Amygdala (tissue), 56 donors: ENCODE measurements around the gene PTRH1.
"Not testable (repeated sequence)": the region's sequence is repeated elsewhere in the genome, so short reads cannot be mapped to it uniquely, and the experiment has no call there.

Experiments
- DNase-seq, 56 donors: peaks; one replicate each; lab custom pipeline; 2025; lab: John Stamatoyannopoulos, UW

Gene PTRH1

GRCh38 chr9:127715470-127716337 is at the start of gene PTRH1, which contains the start of gene TTC16:
Gene PTRH1, minus strand, starts transcription at chr9:127715663. Its CDS starts 24 bp downstream, at chr9:127715639.
Gene TTC16, plus strand, starts transcription at chr9:127716079. Its CDS starts 67 bp downstream, at chr9:127716146.
- DNase-seq: peak; percentile 67 to 98 (median 93)

GRCh38 chr9:127763918-127764384 is 48.5 kb upstream of the PTRH1 start:
- peak in 2 of 56 donors; percentile 15 to 37 for DNase-seq

GRCh38 chr9:127762111-127762676 is 46.7 kb upstream of the PTRH1 start:
- DNase-seq: peak in 3 of 56 donors; percentile 6 to 28 (median 8)

- DNase-seq: no peak
Observed at GRCh38 chr9:127761491-127761956, 46.1 kb upstream of the PTRH1 start.

- no peak for DNase-seq
Observed at GRCh38 chr9:127761061-127761460, 45.6 kb upstream of the PTRH1 start.

GRCh38 chr9:127758843-127759242 is 43.4 kb upstream of the PTRH1 start:
- DNase-seq: no peak

GRCh38 chr9:127756776-127757175 is 41.3 kb upstream of the PTRH1 start:
- DNase-seq: not testable (repeated sequence)

GRCh38 chr9:127756233-127756632 is 40.8 kb upstream of the PTRH1 start:
- DNase-seq: no peak

- peak in 17 of 56 donors; percentile 5 to 43 (median 25) for DNase-seq
Observed at GRCh38 chr9:127755061-127756060, 39.9 kb upstream of the PTRH1 start.

GRCh38 chr9:127754099-127755060 is 38.9 kb upstream of the PTRH1 start:
- peak in 35 of 56 donors; percentile 16 to 73 (median 49) for DNase-seq

GRCh38 chr9:127753622-127754021 is 38.2 kb upstream of the PTRH1 start:
- no peak for DNase-seq

- no peak for DNase-seq
Observed at GRCh38 chr9:127753148-127753547, 37.7 kb upstream of the PTRH1 start.

- no peak for DNase-seq
Observed at GRCh38 chr9:127751269-127752054, 36.0 kb upstream of the PTRH1 start.

GRCh38 chr9:127749090-127749787 is 33.8 kb upstream of the PTRH1 start:
- DNase-seq: no peak

- DNase-seq: no peak
Observed at GRCh38 chr9:127746959-127747569, 31.6 kb upstream of the PTRH1 start.

GRCh38 chr9:127744398-127745110 is 29.1 kb upstream of the PTRH1 start:
- DNase-seq: no peak
